NT2/D1 (cell line): ENCODE data around the gene RBM25.

Experiments used
- SUZ12 ChIP-seq: IDR thresholded peaks from 2 replicates; pipeline ENCODE4 v1.6.1; 2011; ENCODE audit not compliant: insufficient read length, insufficient read depth; ENCODE audit errors: extremely low read depth
- YY1 ChIP-seq: IDR thresholded peaks from 2 replicates; pipeline ENCODE4 v1.6.1; 2011; ENCODE audit not compliant: insufficient read length, insufficient read depth
- ZNF274 ChIP-seq: IDR thresholded peaks from 2 replicates; pipeline ENCODE4 v1.6.1; 2011; ENCODE audit warnings: mild to moderate bottlenecking, low read depth, low read length

- TF ChIP-seq YY1 (no peak), ZNF274 (no peak), SUZ12 (no peak)
Observed at GRCh38 chr14:73166399-73166798, 108.1 kb downstream of the RBM25 start.
